WERI-Rb-1 (cell line): Measurements from ENCODE around the gene CCT7.

Experiments
- DNase-seq: peaks from one replicate; pipeline ENCODE4 v3.0.0-alpha.2; 2020
- H3K27ac ChIP-seq: fragments of 250-450 bp; sonication (Bioruptor Pico); 2 replicates; pipeline ENCODE4 v1.5.1; 2020; ENCODE audit warnings: mild to moderate bottlenecking, moderate library complexity
- H3K27me3 ChIP-seq: fragments of 250-450 bp; sonication (Bioruptor Pico); 2 replicates; pipeline ENCODE4 v1.5.1; 2021; ENCODE audit warnings: mild to moderate bottlenecking, low read depth, moderate library complexity; ENCODE audit not compliant: insufficient read depth, severe bottlenecking
- H3K36me3 ChIP-seq: fragments of 250-450 bp; sonication (Bioruptor Pico); 2 replicates; pipeline ENCODE4 v1.5.1; 2020; ENCODE audit warnings: mild to moderate bottlenecking, moderate library complexity
- H3K4me3 ChIP-seq: 2 replicates; pipeline ENCODE4 v1.5.1; 2011; ENCODE audit warnings: low read depth, mild to moderate bottlenecking, control low read depth, low read length
- H3K9me3 ChIP-seq: fragments of 250-450 bp; sonication (Bioruptor Pico); 2 replicates; pipeline ENCODE4 v1.5.1; 2021; ENCODE audit warnings: mild to moderate bottlenecking, moderate library complexity; ENCODE audit not compliant: severe bottlenecking
- TF ChIP-seq, protein P1 (sequence below): IDR thresholded peaks from 2 replicates; pipeline ENCODE4 v1.5.1; 2011; ENCODE audit warnings: low read depth, mild to moderate bottlenecking, control low read depth, inconsistent platforms, low read length

The CCT7 gene

GRCh38 chr2:73218298-73218697 lies 15.8 kb upstream of the CCT7 start:
- H3K9me3 ChIP-seq = no peaks in the 10 kb centered on the region
- DNase-seq = no peak
- no peak overlapping the region for H3K4me3 ChIP-seq
- no peaks in the 10 kb centered on the region for H3K27me3 ChIP-seq
- no peak overlapping the region for H3K27ac ChIP-seq
- TF ChIP-seq, protein P1, sequence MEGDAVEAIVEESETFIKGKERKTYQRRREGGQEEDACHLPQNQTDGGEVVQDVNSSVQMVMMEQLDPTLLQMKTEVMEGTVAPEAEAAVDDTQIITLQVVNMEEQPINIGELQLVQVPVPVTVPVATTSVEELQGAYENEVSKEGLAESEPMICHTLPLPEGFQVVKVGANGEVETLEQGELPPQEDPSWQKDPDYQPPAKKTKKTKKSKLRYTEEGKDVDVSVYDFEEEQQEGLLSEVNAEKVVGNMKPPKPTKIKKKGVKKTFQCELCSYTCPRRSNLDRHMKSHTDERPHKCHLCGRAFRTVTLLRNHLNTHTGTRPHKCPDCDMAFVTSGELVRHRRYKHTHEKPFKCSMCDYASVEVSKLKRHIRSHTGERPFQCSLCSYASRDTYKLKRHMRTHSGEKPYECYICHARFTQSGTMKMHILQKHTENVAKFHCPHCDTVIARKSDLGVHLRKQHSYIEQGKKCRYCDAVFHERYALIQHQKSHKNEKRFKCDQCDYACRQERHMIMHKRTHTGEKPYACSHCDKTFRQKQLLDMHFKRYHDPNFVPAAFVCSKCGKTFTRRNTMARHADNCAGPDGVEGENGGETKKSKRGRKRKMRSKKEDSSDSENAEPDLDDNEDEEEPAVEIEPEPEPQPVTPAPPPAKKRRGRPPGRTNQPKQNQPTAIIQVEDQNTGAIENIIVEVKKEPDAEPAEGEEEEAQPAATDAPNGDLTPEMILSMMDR = no peak
- H3K36me3 ChIP-seq = peaks cover 39% of the 10 kb centered on the region

DNA sequence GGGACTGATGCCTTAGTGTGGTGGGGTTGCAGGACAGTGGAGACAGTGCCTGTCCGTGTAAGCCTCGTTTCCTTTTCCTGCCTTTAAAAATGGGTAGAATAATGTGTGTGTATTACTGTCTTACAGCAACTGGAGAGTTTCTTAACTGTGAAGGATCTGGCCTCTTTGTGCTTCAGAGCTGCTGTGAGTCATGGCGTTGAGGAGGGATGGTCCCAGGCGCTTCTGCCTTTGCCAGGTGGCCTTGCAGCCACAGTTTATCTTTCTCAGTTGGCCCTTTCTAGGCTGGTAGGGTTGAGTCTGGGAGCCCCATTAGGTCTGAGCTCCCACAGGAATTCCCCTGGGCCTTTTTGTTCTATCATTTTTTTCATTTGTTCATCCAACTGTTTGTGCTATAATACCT lies 10.3 kb upstream of the CCT7 start:
- Histone ChIP-seq H3K4me3 (no peak overlapping the region), H3K27ac (no peak overlapping the region), H3K36me3 (peaks cover 77% of the 10 kb centered on the region), H3K27me3 (no peaks in the 10 kb centered on the region), H3K9me3 (no peaks in the 10 kb centered on the region)
- no peak for DNase-seq
- TF ChIP-seq, protein P1 = no peak

DNA sequence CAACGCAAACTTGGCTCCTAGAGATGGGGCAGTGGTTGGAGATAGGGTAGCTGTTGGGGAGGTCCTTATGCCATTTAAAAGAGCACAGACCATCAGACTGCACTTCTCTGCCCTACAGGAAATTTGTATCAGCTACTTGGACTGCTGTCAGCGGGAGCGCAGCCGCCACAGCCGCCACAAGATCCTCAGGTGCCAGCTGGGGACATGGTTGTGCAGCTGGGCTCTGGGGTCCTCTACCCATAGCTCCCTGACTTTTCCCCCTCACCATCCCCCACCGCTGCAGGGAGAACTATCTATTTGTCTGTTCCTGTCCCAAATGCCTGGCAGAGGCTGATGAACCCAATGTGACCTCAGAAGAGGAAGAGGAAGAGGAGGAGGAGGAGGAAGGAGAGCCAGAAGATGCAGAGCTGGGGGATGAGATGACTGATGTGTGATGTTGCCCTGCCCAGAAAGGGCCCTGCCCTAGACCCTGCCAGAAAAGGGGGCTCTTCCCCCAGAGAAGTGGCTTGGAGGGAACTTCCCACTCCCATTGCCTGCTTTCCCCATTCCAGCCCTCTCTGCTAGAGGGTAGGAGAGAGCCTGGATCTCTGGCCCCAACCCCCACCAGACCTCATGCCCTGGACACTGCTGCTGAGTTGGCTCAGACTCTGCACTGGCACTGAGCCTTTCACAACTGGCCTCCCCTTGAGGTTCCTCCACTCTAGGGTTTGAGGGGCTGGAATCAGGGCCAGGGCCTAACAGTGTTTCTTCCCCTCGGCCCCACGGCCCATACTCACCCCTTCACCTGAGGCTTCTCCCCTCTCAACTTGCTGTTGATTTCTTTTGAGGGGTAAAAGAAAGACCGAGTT lies 8.4 kb upstream of the CCT7 start:
- H3K4me3 ChIP-seq = no peak overlapping the region
- H3K27me3 ChIP-seq = no peaks in the 10 kb centered on the region
- TF ChIP-seq, protein P1 = no peak
- no peak for DNase-seq
- no peaks in the 10 kb centered on the region for H3K9me3 ChIP-seq
- H3K27ac ChIP-seq = no peak overlapping the region
- peaks cover 79% of the 10 kb centered on the region for H3K36me3 ChIP-seq

- H3K36me3 ChIP-seq = peaks cover 69% of the 10 kb centered on the region
- TF ChIP-seq, protein P1 = no peak
- no peak overlapping the region for H3K27ac ChIP-seq
- H3K27me3 ChIP-seq = no peaks in the 10 kb centered on the region
- no peak overlapping the region for H3K4me3 ChIP-seq
- H3K9me3 ChIP-seq = no peaks in the 10 kb centered on the region
- DNase-seq = no peak
These were observed 7.0 kb upstream of the CCT7 start for GRCh38 chr2:73227086-73227485.

DNA sequence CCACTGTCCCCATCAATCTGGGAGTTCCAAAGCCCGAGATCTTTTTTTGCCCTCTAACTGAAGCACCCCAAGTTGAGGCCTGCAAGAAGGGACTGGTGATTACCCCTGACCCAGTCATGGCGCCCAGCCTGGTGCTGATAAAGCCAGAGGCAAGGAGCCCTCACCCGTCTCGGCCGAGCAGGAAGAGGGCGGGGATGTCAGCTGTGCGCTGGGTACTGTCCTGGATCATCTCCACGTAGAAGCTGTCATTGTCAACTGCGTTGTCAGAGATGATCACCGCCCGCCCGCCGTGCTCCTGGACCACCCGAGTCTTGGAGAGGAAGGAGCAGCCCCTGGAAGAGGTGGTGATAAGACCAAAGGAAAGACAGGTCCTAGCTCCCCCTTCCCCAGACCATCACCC lies 5.5 kb upstream of the CCT7 start:
- Histone ChIP-seq H3K36me3 (peaks cover 56% of the 10 kb centered on the region), H3K9me3 (no peaks in the 10 kb centered on the region), H3K27me3 (no peaks in the 10 kb centered on the region), H3K27ac (no peak overlapping the region), H3K4me3 (no peak overlapping the region)
- DNase-seq = no peak
- TF ChIP-seq, protein P1 = no peak
